HEK293 (cell line): ENCODE measurements around the gene COL13A1.

Source experiments
- CTCF ChIA-PET: fragments of 350-600 bp; formaldehyde crosslinking; extraction: SDS; loops from one replicate; lab custom pipeline; 2021; ENCODE audit warnings: antibody characterized with exemption; lab: Yijun Ruan, JAX
- POLR2A ChIA-PET: fragments of 300-600 bp; formaldehyde crosslinking; extraction: SDS; loops from one replicate; lab custom pipeline; 2020; ENCODE audit warnings: antibody characterized with exemption, inconsistent platforms; lab: Yijun Ruan, JAX
- H3K27ac ChIP-seq: fragments of 200-500 bp; sonication (Bioruptor generic); 2 replicates; pipeline ENCODE4 v1.5.1; 2014; ENCODE audit warnings: low read depth, low read length, control low read depth, inconsistent platforms; ENCODE audit errors: extremely low read depth
- H3K36me3 ChIP-seq, 2 experiments: fragments of 200-500 bp in 1 of 2; sonication (Bioruptor generic) in 1 of 2; 1 replicate in 1 of 2; 2 replicates in 1 of 2; pipeline ENCODE4 v1.5.1; 2014 to 2017; ENCODE audit warnings: inconsistent platforms in 2 of 2, low read length in 2 of 2; ENCODE audit not compliant: control insufficient read depth in 2 of 2, insufficient read depth in 1 of 2
- H3K4me1 ChIP-seq: fragments of 200-500 bp; sonication (Bioruptor generic); 2 replicates; pipeline ENCODE4 v1.5.1; 2014; ENCODE audit warnings: mild to moderate bottlenecking, low read length, inconsistent platforms; ENCODE audit not compliant: control insufficient read depth, insufficient read depth
- H3K4me3 ChIP-seq: 2 replicates; pipeline ENCODE4 v1.5.1; 2011; ENCODE audit warnings: low read depth, mild to moderate bottlenecking, control low read depth, low read length, moderate library complexity
- H3K9me3 ChIP-seq: fragments of 200-500 bp; sonication (Bioruptor generic); 2 replicates; pipeline ENCODE4 v1.5.1; 2014; ENCODE audit warnings: low read depth, low read length, inconsistent platforms; ENCODE audit not compliant: control insufficient read depth, insufficient read depth
- ELK4 ChIP-seq: IDR thresholded peaks from 2 replicates; pipeline ENCODE4 v1.6.1; 2011; ENCODE audit warnings: mild to moderate bottlenecking, low read depth, low read length, borderline replicate concordance
- FEZF1 ChIP-seq: fragments of 450-650 bp; formaldehyde crosslinking; IDR thresholded peaks from 2 replicates; pipeline ENCODE4 v1.5.1; 2016; ENCODE audit warnings: missing biosample characterization, missing genetic modification characterization
- INSM2 ChIP-seq: fragments of 450-650 bp; formaldehyde crosslinking; IDR thresholded peaks from 2 replicates; pipeline ENCODE4 v1.5.1; 2016; ENCODE audit warnings: missing biosample characterization, missing genetic modification characterization
- KLF1 ChIP-seq: fragments of 450-650 bp; formaldehyde crosslinking; IDR thresholded peaks from 2 replicates; pipeline ENCODE4 v1.5.1; 2016; ENCODE audit warnings: missing biosample characterization, missing genetic modification characterization
- KLF7 ChIP-seq: fragments of 450-650 bp; formaldehyde crosslinking; IDR thresholded peaks from 2 replicates; pipeline ENCODE4 v1.5.1; 2016; ENCODE audit warnings: missing biosample characterization, missing genetic modification characterization, borderline replicate concordance
- OVOL3 ChIP-seq: fragments of 450-650 bp; formaldehyde crosslinking; IDR thresholded peaks from 2 replicates; pipeline ENCODE4 v1.5.1; 2016; ENCODE audit warnings: missing biosample characterization, missing genetic modification characterization
- SP7 ChIP-seq: fragments of 450-650 bp; formaldehyde crosslinking; IDR thresholded peaks from 2 replicates; pipeline ENCODE4 v1.5.1; 2016; ENCODE audit warnings: missing biosample characterization, missing genetic modification characterization
- ZBTB49 ChIP-seq: fragments of 450-650 bp; formaldehyde crosslinking; IDR thresholded peaks from 2 replicates; pipeline ENCODE4 v1.5.1; 2016; ENCODE audit warnings: missing biosample characterization, missing genetic modification characterization, low read depth
- ZNF133 ChIP-seq: fragments of 450-650 bp; formaldehyde crosslinking; IDR thresholded peaks from 2 replicates; pipeline ENCODE4 v1.5.1; 2016; ENCODE audit warnings: missing biosample characterization, missing genetic modification characterization
- ZNF2 ChIP-seq: fragments of 450-650 bp; formaldehyde crosslinking; IDR thresholded peaks from 2 replicates; pipeline ENCODE4 v1.5.1; 2016; ENCODE audit warnings: missing biosample characterization, missing genetic modification characterization
- ZNF341 ChIP-seq: fragments of 450-650 bp; formaldehyde crosslinking; IDR thresholded peaks from 2 replicates; pipeline ENCODE4; 2016; ENCODE audit warnings: low read depth, missing biosample characterization, missing genetic modification characterization
- ZNF362 ChIP-seq: fragments of 450-650 bp; formaldehyde crosslinking; IDR thresholded peaks from 2 replicates; pipeline ENCODE4 v1.5.1; 2016; ENCODE audit warnings: missing biosample characterization, missing genetic modification characterization
- ZNF555 ChIP-seq: fragments of 450-650 bp; formaldehyde crosslinking; conservative IDR thresholded peaks from 2 replicates; pipeline ENCODE4 v1.5.1; 2017; ENCODE audit warnings: missing biosample characterization, mild to moderate bottlenecking, missing genetic modification characterization, inconsistent platforms
- ZNF621 ChIP-seq: fragments of 450-650 bp; formaldehyde crosslinking; IDR thresholded peaks from 2 replicates; pipeline ENCODE4 v1.5.1; 2017; ENCODE audit warnings: missing biosample characterization, missing genetic modification characterization
- ZNF623 ChIP-seq: fragments of 450-650 bp; formaldehyde crosslinking; IDR thresholded peaks from 2 replicates; pipeline ENCODE4 v1.5.1; 2016; ENCODE audit warnings: missing biosample characterization, missing genetic modification characterization
- ZNF626 ChIP-seq: fragments of 450-650 bp; sonication (Bioruptor Pico); formaldehyde crosslinking; IDR thresholded peaks from 2 replicates; pipeline ENCODE4 v1.5.1; 2018; ENCODE audit warnings: missing biosample characterization, missing genetic modification characterization, inconsistent platforms
- ZNF677 ChIP-seq: fragments of 450-650 bp; IDR thresholded peaks from 2 replicates; pipeline ENCODE4 v1.5.0; 2018; ENCODE audit warnings: missing biosample characterization, mild to moderate bottlenecking, missing genetic modification characterization, moderate library complexity
- ZNF692 ChIP-seq: fragments of 450-650 bp; formaldehyde crosslinking; IDR thresholded peaks from 2 replicates; pipeline ENCODE4 v1.5.1; 2016; ENCODE audit warnings: missing biosample characterization, missing genetic modification characterization
- ZSCAN23 ChIP-seq: fragments of 450-650 bp; formaldehyde crosslinking; IDR thresholded peaks from 2 replicates; pipeline ENCODE4 v1.5.1; 2016; ENCODE audit warnings: missing biosample characterization, missing genetic modification characterization

COL13A1 gene

GRCh38 chr10:69838853-69839252 is 37.1 kb downstream of the COL13A1 start:
- no peak overlapping the region for H3K4me3 ChIP-seq
- CTCF ChIA-PET = interaction anchor here (0.6 to 0.7 kb wide), 3 partner anchors 34 to 51 kb away, joined by 4 read pairs; no protein-coding TSS in a partner anchor
- TF ChIP-seq ZNF692 (tag by site-specific recombination) (no peak), ELK4 (no peak), ZNF362 (no peak), KLF7 (no peak), OVOL3 (no peak)
- TF ChIP-seq, all 188 proteins: peak for 0
- Histone ChIP-seq H3K4me1 (no peaks in the 10 kb centered on the region), H3K27ac (no peak overlapping the region), H3K9me3 (no peaks in the 10 kb centered on the region), H3K36me3 (no peaks in the 10 kb centered on the region)
- POLR2A ChIA-PET = no interaction called here

GRCh38 chr10:69839696-69840345 is 38.1 kb downstream of the COL13A1 start:
- H3K4me1 ChIP-seq = no peaks in the 10 kb centered on the region
- no peaks in the 10 kb centered on the region for H3K9me3 ChIP-seq
- POLR2A ChIA-PET = no interaction called here
- TF ChIP-seq ZNF677 (no peak), KLF7 (no peak), ZBTB49 (tag by site-specific recombination) (no peak), ZNF626 (tag by site-specific recombination) (no peak), ZNF621 (tag by site-specific recombination) (no peak), KLF1 (tag by site-specific recombination) (no peak), INSM2 (no peak)
- CTCF ChIA-PET = interaction anchor here (0.6 to 0.9 kb wide), 2 partner anchors 52 to 75 kb away, joined by 3 to 4 read pairs; no protein-coding TSS in a partner anchor
- H3K27ac ChIP-seq = no peak overlapping the region
- no peaks in the 10 kb centered on the region for H3K36me3 ChIP-seq
- H3K4me3 ChIP-seq = no peak overlapping the region

GRCh38 chr10:69840773-69841172 is 39.1 kb downstream of the COL13A1 start:
- Histone ChIP-seq H3K9me3 (no peaks in the 10 kb centered on the region), H3K4me1 (peaks cover under 1% of the 10 kb centered on the region; the same call in 1 of the 2 replicates), H3K36me3 (no peaks in the 10 kb centered on the region), H3K4me3 (no peak overlapping the region), H3K27ac (no peak overlapping the region)
- TF ChIP-seq ZNF133 (tag by site-specific recombination) (no peak), SP7 (tag by site-specific recombination) (no peak), ZNF623 (no peak), ZSCAN23 (no peak), ZNF341 (no peak), FEZF1 (tag by site-specific recombination) (no peak), ZNF555 (tag by site-specific recombination) (no peak), ZNF2 (no peak)
- CTCF ChIA-PET = interaction anchor here (0.7 to 0.9 kb wide), 2 partner anchors 74 to 385 kb away, joined by 3 to 4 read pairs; no protein-coding TSS in a partner anchor
- POLR2A ChIA-PET = no interaction called here
